Activated B cell treated with CpG ODN at 0.5 μM for 24 hours (primary cell): ENCODE data around the gene OR2W3. TPM values are rescaled to one million over a fixed set of nuclear protein-coding genes. Genes with fewer than 3 reads are reported as not detected.
"Not testable (repeated sequence)": the region's sequence is repeated elsewhere in the genome, so short reads cannot be mapped to it uniquely, and the experiment has no call there.

ENCODE experiments used
- ATAC-seq: fragments of 200-7000 bp; cut with Tn5 transposase; one replicate; pipeline ENCODE4 v1.10.0; 2021; ENCODE audit warnings: low read depth, mild to moderate bottlenecking, moderate library complexity
- CTCF ChIA-PET: fragments of 350-600 bp; sonication (Branson Sonifier 250); formaldehyde crosslinking; loops from one replicate; lab custom pipeline; 2021; ENCODE audit warnings: antibody characterized with exemption; lab: Charles Lee
- POLR2A ChIA-PET: fragments of 350-600 bp; sonication (Branson Sonifier 250); formaldehyde crosslinking; loops from one replicate; lab custom pipeline; 2021; ENCODE audit warnings: antibody characterized with exemption; lab: Charles Lee
- DNase-seq: peaks from one replicate; pipeline ENCODE4 v3.0.0; 2022
- H3K27ac Mint-ChIP-seq: one replicate; pipeline ENCODE4 v1.8.0; 2020; ENCODE audit warnings: mixed read lengths
- H3K27me3 Mint-ChIP-seq: one replicate; pipeline ENCODE4 v1.8.0; 2021; ENCODE audit warnings: mixed read lengths
- H3K36me3 Mint-ChIP-seq: one replicate; pipeline ENCODE4 v1.8.0; 2021; ENCODE audit warnings: low read depth, mixed read lengths
- H3K4me1 Mint-ChIP-seq: one replicate; pipeline ENCODE4 v1.8.0; 2021; ENCODE audit warnings: mixed read lengths
- H3K4me3 Mint-ChIP-seq: one replicate; pipeline ENCODE4 v1.8.0; 2020; ENCODE audit warnings: mild to moderate bottlenecking, mixed read lengths
- H3K9me3 Mint-ChIP-seq: one replicate; pipeline ENCODE4 v1.8.0; 2020; ENCODE audit warnings: mixed read lengths
- CTCF ChIP-seq: fragments of 200-600 bp; IDR thresholded peaks from one replicate; pipeline ENCODE4 v1.8.0; 2022; ENCODE audit warnings: antibody characterized with exemption, mild to moderate bottlenecking
- intact Hi-C: fragments of 100-400 bp; cut with micrococcal nuclease; formaldehyde crosslinking; loops from one replicate; pipeline ENCODE4 v1.15.1; 2024
- total RNA-seq: library from RNA; stranded (reverse); gene quantifications from 2 replicates; pipeline ENCODE4 v1.2.3, GENCODE V29; 2022

Gene OR2W3
- total RNA-seq, 1 donor from 2014 or later: 0.24 TPM

- Mint-ChIP-seq H3K27me3 (no peaks in the 10 kb centered on the region), H3K27ac (no peak overlapping the region), H3K4me3 (no peak overlapping the region), H3K36me3 (no peaks in the 10 kb centered on the region), H3K4me1 (no peaks in the 10 kb centered on the region), H3K9me3 (peaks cover 9% of the 10 kb centered on the region)
- ChIA-PET POLR2A (no interaction called here), CTCF (no interaction called here)
- ATAC-seq (no peak), DNase-seq (no peak)
- no peak for TF ChIP-seq CTCF
- intact Hi-C loops: loop anchor here (2.0 to 10.0 kb wide), 3 partner anchors 541 to 871 kb away; no protein-coding TSS in a partner anchor
These were observed 40.4 kb downstream of the OR2W3 start for GRCh38 chr1:247935781-247936180.

- TF ChIP-seq CTCF: no peak
- no peak overlapping the region for H3K27ac Mint-ChIP-seq
- no peak overlapping the region for H3K4me3 Mint-ChIP-seq
- H3K9me3 Mint-ChIP-seq: peaks cover 9% of the 10 kb centered on the region
- intact Hi-C loops: loop anchor here (2.0 to 10.0 kb wide), 3 partner anchors 542 to 870 kb away; no protein-coding TSS in a partner anchor
- no peaks in the 10 kb centered on the region for H3K4me1 Mint-ChIP-seq
- ChIA-PET CTCF (no interaction called here), POLR2A (no interaction called here)
- H3K27me3 Mint-ChIP-seq: no peaks in the 10 kb centered on the region
- no peak for ATAC-seq
- no peak for DNase-seq
- no peaks in the 10 kb centered on the region for H3K36me3 Mint-ChIP-seq
These were observed 41.0 kb downstream of the OR2W3 start for GRCh38 chr1:247936415-247936814.

DNA sequence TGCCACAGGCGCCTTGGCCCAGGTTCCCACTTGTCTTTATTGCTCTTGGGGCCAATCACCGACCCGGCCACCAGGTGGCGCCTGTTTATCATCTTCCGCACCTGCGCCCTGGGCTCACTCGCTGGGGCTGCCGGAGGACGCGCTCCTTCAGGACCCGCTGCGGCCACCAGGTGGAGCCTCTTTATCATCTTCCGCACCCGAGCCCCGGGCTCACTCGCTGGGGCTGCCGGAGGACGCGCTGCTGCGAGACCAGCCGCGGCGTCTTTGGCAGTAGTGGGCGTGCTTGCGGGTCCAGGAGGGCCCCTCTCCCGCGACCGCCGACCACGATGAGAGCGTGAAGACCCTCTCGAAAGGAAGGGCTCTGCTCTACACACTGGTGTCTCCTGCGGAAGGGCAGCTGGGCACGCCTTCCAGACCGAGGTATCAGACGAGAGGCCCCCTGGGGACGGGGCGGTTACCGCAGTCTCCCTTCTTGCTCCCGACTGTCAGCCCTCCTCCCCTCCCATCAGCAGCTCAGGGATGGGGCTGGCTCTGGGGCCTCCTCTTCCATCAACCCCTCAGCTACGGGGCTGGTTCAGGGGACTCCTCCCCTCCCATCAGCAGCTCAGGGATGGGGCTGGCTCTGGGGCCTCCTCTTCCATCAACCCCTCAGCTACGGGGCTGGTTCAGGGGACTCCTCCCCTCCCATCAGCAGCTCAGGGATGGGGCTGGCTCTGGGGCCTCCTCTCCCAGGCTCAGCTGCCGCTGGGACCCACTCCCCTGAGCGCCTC is 41.8 kb downstream of the OR2W3 start:
- DNase-seq: peak; percentile 81
- H3K9me3 Mint-ChIP-seq, POLR2A ChIA-PET, H3K4me1 Mint-ChIP-seq, H3K27me3 Mint-ChIP-seq, H3K36me3 Mint-ChIP-seq, CTCF ChIA-PET, H3K27ac Mint-ChIP-seq: not testable (repeated sequence)
- peak; percentile 100 for ATAC-seq
- H3K4me3 Mint-ChIP-seq: peak overlapping the region; percentile 78
- peak; percentile 75 for TF ChIP-seq CTCF
- intact Hi-C loops: loop anchor here (2.0 to 10.0 kb wide), 3 partner anchors 542 to 870 kb away; no protein-coding TSS in a partner anchor

- intact Hi-C loops: no loop called here
- ChIA-PET CTCF (no interaction called here), POLR2A (no interaction called here)
- H3K4me3 Mint-ChIP-seq: no peak overlapping the region
- TF ChIP-seq CTCF: no peak
- H3K27ac Mint-ChIP-seq: no peak overlapping the region
- no peaks in the 10 kb centered on the region for H3K4me1 Mint-ChIP-seq
- peaks cover 4% of the 10 kb centered on the region for H3K9me3 Mint-ChIP-seq
- ATAC-seq (no peak), DNase-seq (no peak)
- no peaks in the 10 kb centered on the region for H3K36me3 Mint-ChIP-seq
- H3K27me3 Mint-ChIP-seq: no peaks in the 10 kb centered on the region
These were observed 47.2 kb downstream of the OR2W3 start for GRCh38 chr1:247942624-247943023.

Other genes with a start within 250 kb of the OR2W3 start
- not detected in 2 replicates for gene OR13G1, start 215.8 kb upstream of the OR2W3 start, total RNA-seq
- gene OR6F1, start 178.9 kb upstream of the OR2W3 start, total RNA-seq: not detected in 2 replicates
- not detected in 2 replicates for gene OR14K1, start 157.0 kb upstream of the OR2W3 start, total RNA-seq
- not detected in 2 replicates for gene OR14A2, start 147.4 kb upstream of the OR2W3 start, total RNA-seq
- gene OR1C1, start 135.0 kb upstream of the OR2W3 start, total RNA-seq: not detected in 2 replicates
- not detected in 2 replicates for gene OR14A16, start 71.5 kb upstream of the OR2W3 start, total RNA-seq
- gene OR11L1, start 53.7 kb upstream of the OR2W3 start, total RNA-seq: not detected in 2 replicates
- 0.39 and 0.49 TPM in 2 replicates for gene TRIM58, start 38.4 kb upstream of the OR2W3 start, total RNA-seq
- not detected in 2 replicates for gene OR2T8, start 24.7 kb downstream of the OR2W3 start, total RNA-seq
- not detected in 2 replicates for gene OR2AJ1, start 29.3 kb downstream of the OR2W3 start, total RNA-seq
- not detected in 2 replicates for gene OR2L8, start 53.3 kb downstream of the OR2W3 start, total RNA-seq
- not detected in 2 replicates for gene OR2AK2, start 69.6 kb downstream of the OR2W3 start, total RNA-seq
- 0.07 TPM in 1 of 2 replicates, not detected in the other for gene OR2L5, start 118.1 kb downstream of the OR2W3 start, total RNA-seq
- 0.18 TPM in 1 of 2 replicates, not detected in the other for gene OR2L2, start 134.5 kb downstream of the OR2W3 start, total RNA-seq
- not detected in 2 replicates for gene OR2L3, start 151.2 kb downstream of the OR2W3 start, total RNA-seq
- gene OR2L13, start 199.6 kb downstream of the OR2W3 start, total RNA-seq: not detected in 2 replicates
- gene OR2M5, start 249.6 kb downstream of the OR2W3 start, total RNA-seq: not detected in 2 replicates